NCI-H2196 treated with DMSO at 0.1 percent for 48 hours (cell line): ENCODE results near the gene NATD1.

Experiments used
- DNase-seq: peaks from one replicate; lab custom pipeline; 2025; ENCODE audit not compliant: unreplicated experiment; lab: John Stamatoyannopoulos, UW

The NATD1 gene

GRCh38 chr17:21218101-21218500 is 35.1 kb downstream of the NATD1 start:
- no peak for DNase-seq

- no peak for DNase-seq
Observed at GRCh38 chr17:21217346-21217745, 35.9 kb downstream of the NATD1 start.

GRCh38 chr17:21215935-21216334 is 37.3 kb downstream of the NATD1 start:
- no peak for DNase-seq

GRCh38 chr17:21214777-21215541 is 38.3 kb downstream of the NATD1 start:
- no peak for DNase-seq

- peak; percentile 68 for DNase-seq
Observed at GRCh38 chr17:21214015-21214776, 39.0 kb downstream of the NATD1 start, which contains the start of gene TMEM11. Gene TMEM11, minus strand, starts transcription at chr17:21214161. Its CDS starts 9 bp downstream, at chr17:21214152.

GRCh38 chr17:21213638-21214014 is 39.6 kb downstream of the NATD1 start:
- no peak for DNase-seq

GRCh38 chr17:21212826-21213637 is 40.2 kb downstream of the NATD1 start:
- DNase-seq: no peak

GRCh38 chr17:21211825-21212479 is 41.3 kb downstream of the NATD1 start:
- no peak for DNase-seq

GRCh38 chr17:21210411-21211076 is 42.7 kb downstream of the NATD1 start:
- DNase-seq: no peak

GRCh38 chr17:21209511-21210175 is 43.6 kb downstream of the NATD1 start:
- no peak for DNase-seq

- no peak for DNase-seq
Observed at GRCh38 chr17:21208352-21208751, 44.9 kb downstream of the NATD1 start.

- DNase-seq: no peak
Observed at GRCh38 chr17:21204935-21205334, 48.3 kb downstream of the NATD1 start.

GRCh38 chr17:21202512-21202911 is 50.7 kb downstream of the NATD1 start:
- DNase-seq: no peak

GRCh38 chr17:21201874-21202273 is 51.3 kb downstream of the NATD1 start:
- no peak for DNase-seq

GRCh38 chr17:21201298-21201595 is 52.0 kb downstream of the NATD1 start:
- DNase-seq: no peak

- DNase-seq: no peak
Observed at GRCh38 chr17:21200590-21201297, 52.5 kb downstream of the NATD1 start.

- DNase-seq: no peak
Observed at GRCh38 chr17:21199856-21200255, 53.4 kb downstream of the NATD1 start.

GRCh38 chr17:21199311-21199710 is 53.9 kb downstream of the NATD1 start:
- DNase-seq: no peak

- DNase-seq: no peak
Observed at GRCh38 chr17:21198411-21198810, 54.8 kb downstream of the NATD1 start.
